Hepatocyte (in vitro differentiated cells): ENCODE data around the gene SEMA3G. TPM values are rescaled to one million over a fixed set of nuclear protein-coding genes. Genes with fewer than 3 reads are reported as not detected.

ENCODE experiments used
- DNase-seq: peaks from one replicate; pipeline ENCODE4 v3.0.0-alpha.2; 2016; ENCODE audit warnings: low spot score
- H2AFZ ChIP-seq: fragments of 200-600 bp; sonication (generic); 2 replicates; pipeline ENCODE4 v1.6.0; 2016; ENCODE audit warnings: antibody characterized with exemption, mild to moderate bottlenecking
- H3K27ac ChIP-seq: fragments of 200-600 bp; sonication (generic); 2 replicates; pipeline ENCODE4 v1.5.1; 2016; ENCODE audit warnings: mild to moderate bottlenecking
- H3K27me3 ChIP-seq: fragments of 200-600 bp; sonication (generic); 2 replicates; pipeline ENCODE4 v1.6.1; 2016
- H3K36me3 ChIP-seq: fragments of 200-600 bp; sonication (generic); replicated peaks from 2 replicates; pipeline ENCODE4 v1.5.1; 2016; ENCODE audit warnings: low read depth; ENCODE audit not compliant: insufficient read depth
- H3K4me1 ChIP-seq: fragments of 200-600 bp; sonication (generic); 2 replicates; pipeline ENCODE4 v1.5.1; 2016; ENCODE audit warnings: mild to moderate bottlenecking, moderate library complexity; ENCODE audit not compliant: insufficient read depth
- H3K4me2 ChIP-seq: fragments of 200-600 bp; sonication (generic); 2 replicates; pipeline ENCODE4 v1.6.0; 2016
- H3K4me3 ChIP-seq: fragments of 200-600 bp; sonication (generic); 2 replicates; pipeline ENCODE4 v1.5.1; 2016; ENCODE audit warnings: mild to moderate bottlenecking
- H3K79me2 ChIP-seq: fragments of 200-600 bp; sonication (generic); 2 replicates; pipeline ENCODE4 v1.6.0; 2017; ENCODE audit warnings: mild to moderate bottlenecking
- H3K9me2 ChIP-seq: fragments of 200-600 bp; sonication (generic); replicated peaks from 2 replicates; pipeline ENCODE4 v1.6.0; 2017; ENCODE audit warnings: mild to moderate bottlenecking; ENCODE audit not compliant: insufficient read depth
- H3K9me3 ChIP-seq: fragments of 200-600 bp; sonication (generic); 2 replicates; pipeline ENCODE4 v1.5.1; 2016; ENCODE audit warnings: low read depth, mild to moderate bottlenecking
- H4K20me1 ChIP-seq: fragments of 200-600 bp; sonication (generic); 2 replicates; pipeline ENCODE4 v1.6.0; 2016; ENCODE audit warnings: mild to moderate bottlenecking; ENCODE audit not compliant: insufficient read depth, poor library complexity, severe bottlenecking
- EZH2 ChIP-seq: fragments of 200-600 bp; sonication (generic); IDR thresholded peaks from 2 replicates; pipeline ENCODE4 v1.6.1; 2016; ENCODE audit warnings: antibody characterized with exemption, mild to moderate bottlenecking, borderline replicate concordance
- EZH2phosphoT487 ChIP-seq: fragments of 200-600 bp; sonication (generic); IDR thresholded peaks from one replicate; pipeline ENCODE4 v1.6.1; 2018; ENCODE audit warnings: antibody characterized with exemption, mild to moderate bottlenecking, low read depth, moderate library complexity; ENCODE audit not compliant: unreplicated experiment, severe bottlenecking
- WGBS: methylation state at CpG from one replicate; pipeline ENCODE4 v1.1.6; 2016; ENCODE audit warnings: low lambda C conversion rate; ENCODE audit errors: missing lambda C conversion rate; 5-methylcytosine and 5-hydroxymethylcytosine counted together
- polyA plus RNA-seq: library from polyadenylated mRNA; unstranded; fragments of >200 nt; fragmentation: Nextera tagmentation; extraction: Ambion mirVana; gene quantifications from 2 replicates; pipeline ENCODE4 v1.2.1, GENCODE V29; 2016
- total RNA-seq: library from RNA; depleted of rRNA; stranded (reverse); fragments of >200 nt; gene quantifications from 2 replicates; pipeline ENCODE4 v1.2.3, GENCODE V29; 2014
- TF ChIP-seq, protein P1 (sequence below): fragments of 200-600 bp; sonication (generic); IDR thresholded peaks from 2 replicates; pipeline ENCODE4 v1.5.1; 2016; ENCODE audit warnings: antibody characterized with exemption, mild to moderate bottlenecking; ENCODE audit not compliant: poor library complexity

Gene SEMA3G
- total and polyA plus RNA-seq, 2 experiments from 2014 or later = 0.48 to 3.8 TPM

DNA sequence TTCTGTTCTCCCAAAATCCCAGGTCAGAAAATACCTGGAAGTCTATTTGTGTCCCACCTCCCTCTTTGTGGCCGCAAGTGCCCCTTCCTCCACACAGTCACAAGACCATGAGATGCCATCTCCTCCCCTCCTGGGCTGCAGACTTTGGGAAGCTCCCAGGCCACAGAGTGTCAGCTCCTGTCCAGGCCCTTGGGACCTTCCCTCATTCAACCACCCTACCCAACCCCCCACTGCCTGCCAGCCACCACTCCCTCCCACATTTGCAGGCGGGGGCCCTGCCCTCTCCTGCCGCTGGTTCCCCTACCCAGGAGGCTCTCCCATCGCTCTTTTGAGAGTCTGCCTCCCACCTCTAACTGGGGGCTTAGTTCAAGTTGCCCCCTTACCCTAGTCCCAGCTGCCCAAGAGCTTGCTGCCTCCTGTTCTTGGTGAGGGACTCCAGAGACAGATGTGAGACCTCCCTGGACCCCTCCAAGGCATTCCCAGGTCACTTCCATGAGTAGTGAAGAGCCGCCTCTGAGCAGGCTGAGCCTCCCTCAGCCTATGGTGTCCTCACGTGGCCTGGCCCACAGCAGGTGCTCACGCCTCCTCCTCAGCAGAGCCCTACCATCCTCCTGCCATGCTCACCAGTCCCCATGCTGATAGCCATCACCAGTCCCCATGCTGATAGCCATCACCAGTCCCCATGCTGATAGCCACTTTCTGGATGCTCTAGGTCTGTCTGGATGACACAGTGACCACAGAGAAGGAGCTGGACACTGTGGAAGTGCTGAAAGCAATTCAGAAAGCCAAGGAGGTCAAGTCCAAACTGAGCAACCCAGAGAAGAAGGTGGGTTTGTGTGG is 34.4 kb upstream of the SEMA3G start:
- H3K36me3 ChIP-seq = no peaks in the 10 kb centered on the region
- no peaks in the 10 kb centered on the region for H3K79me2 ChIP-seq
- no peaks in the 10 kb centered on the region for H3K9me2 ChIP-seq
- no peaks in the 10 kb centered on the region for H3K27me3 ChIP-seq
- peaks cover 14% of the 10 kb centered on the region for H3K4me1 ChIP-seq
- H3K9me3 ChIP-seq = no peaks in the 10 kb centered on the region
- H2AFZ ChIP-seq = no peak overlapping the region
- no peak for DNase-seq
- WGBS = 97% methylated on average over 7 of the region's 7 CpGs
- TF ChIP-seq, protein P1, sequence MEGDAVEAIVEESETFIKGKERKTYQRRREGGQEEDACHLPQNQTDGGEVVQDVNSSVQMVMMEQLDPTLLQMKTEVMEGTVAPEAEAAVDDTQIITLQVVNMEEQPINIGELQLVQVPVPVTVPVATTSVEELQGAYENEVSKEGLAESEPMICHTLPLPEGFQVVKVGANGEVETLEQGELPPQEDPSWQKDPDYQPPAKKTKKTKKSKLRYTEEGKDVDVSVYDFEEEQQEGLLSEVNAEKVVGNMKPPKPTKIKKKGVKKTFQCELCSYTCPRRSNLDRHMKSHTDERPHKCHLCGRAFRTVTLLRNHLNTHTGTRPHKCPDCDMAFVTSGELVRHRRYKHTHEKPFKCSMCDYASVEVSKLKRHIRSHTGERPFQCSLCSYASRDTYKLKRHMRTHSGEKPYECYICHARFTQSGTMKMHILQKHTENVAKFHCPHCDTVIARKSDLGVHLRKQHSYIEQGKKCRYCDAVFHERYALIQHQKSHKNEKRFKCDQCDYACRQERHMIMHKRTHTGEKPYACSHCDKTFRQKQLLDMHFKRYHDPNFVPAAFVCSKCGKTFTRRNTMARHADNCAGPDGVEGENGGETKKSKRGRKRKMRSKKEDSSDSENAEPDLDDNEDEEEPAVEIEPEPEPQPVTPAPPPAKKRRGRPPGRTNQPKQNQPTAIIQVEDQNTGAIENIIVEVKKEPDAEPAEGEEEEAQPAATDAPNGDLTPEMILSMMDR = no peak
- TF ChIP-seq EZH2phosphoT487 (no peak), EZH2 (no peak)
- H3K27ac ChIP-seq = no peak overlapping the region
- no peak overlapping the region for H3K4me2 ChIP-seq
- H3K4me3 ChIP-seq = no peak overlapping the region
- H4K20me1 ChIP-seq = no peaks in the 10 kb centered on the region

DNA sequence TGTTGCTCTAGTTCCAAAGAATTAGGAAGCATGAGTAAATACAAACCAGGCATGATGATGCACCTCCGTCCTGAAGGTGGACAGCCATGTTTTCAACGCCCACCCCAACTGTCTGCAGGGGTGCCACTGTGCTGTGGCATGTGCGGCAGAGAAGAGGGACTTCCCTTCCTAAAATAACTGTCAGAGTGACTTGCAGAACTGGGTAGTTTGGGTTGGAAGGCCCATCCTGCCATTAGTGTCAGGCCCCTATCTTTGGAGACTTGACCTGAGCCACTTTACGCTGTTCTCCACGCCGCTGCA is 32.8 kb upstream of the SEMA3G start:
- Histone ChIP-seq H3K27me3 (no peaks in the 10 kb centered on the region), H3K9me3 (no peaks in the 10 kb centered on the region), H3K4me1 (no peaks in the 10 kb centered on the region), H3K36me3 (no peaks in the 10 kb centered on the region), H2AFZ (no peak overlapping the region), H3K9me2 (no peaks in the 10 kb centered on the region), H3K27ac (no peak overlapping the region), H3K4me2 (no peak overlapping the region), H4K20me1 (no peaks in the 10 kb centered on the region), H3K4me3 (no peak overlapping the region), H3K79me2 (no peaks in the 10 kb centered on the region)
- no peak for TF ChIP-seq EZH2
- TF ChIP-seq EZH2phosphoT487 = no peak
- TF ChIP-seq, protein P1 = no peak
- 98% methylated on average over 6 of the region's 6 CpGs for WGBS
- no peak for DNase-seq

DNA sequence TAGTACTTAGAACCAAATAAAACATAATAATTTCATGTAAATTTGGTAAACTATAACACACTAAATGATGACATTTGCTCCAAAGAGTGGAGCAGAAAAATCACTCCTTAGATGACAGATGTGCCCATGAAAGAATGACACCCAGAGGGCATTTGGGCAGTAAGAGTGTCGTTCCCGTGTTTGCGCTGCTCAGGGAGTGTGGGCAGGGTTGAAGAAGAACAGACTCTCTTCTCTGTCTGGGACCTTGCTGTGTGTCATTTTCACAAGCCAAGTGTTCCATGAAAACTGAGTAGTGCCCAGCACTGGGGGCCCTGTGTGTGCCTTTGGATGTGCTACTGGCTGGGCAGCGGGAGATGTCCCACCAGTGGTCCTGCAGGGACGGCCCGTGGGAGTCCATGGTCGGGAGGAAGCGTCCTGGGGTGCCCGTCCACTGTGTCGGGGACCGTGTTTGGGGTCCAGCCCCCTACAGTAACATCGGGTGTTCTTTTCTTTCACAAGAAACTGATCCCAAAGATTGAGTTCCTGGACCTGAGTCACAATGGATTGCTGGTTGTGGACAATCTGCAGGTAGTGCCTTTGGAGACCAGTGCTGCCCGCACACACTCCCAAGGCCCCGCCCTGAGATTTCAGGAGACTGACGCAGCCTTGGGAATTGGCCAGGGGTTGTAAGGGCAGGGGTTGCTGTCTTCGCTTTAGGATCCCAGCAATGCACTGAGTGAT is 32.3 kb upstream of the SEMA3G start:
- no peak overlapping the region for H3K27ac ChIP-seq
- no peak for DNase-seq
- H3K9me2 ChIP-seq = no peaks in the 10 kb centered on the region
- no peak overlapping the region for H3K4me3 ChIP-seq
- H4K20me1 ChIP-seq = no peaks in the 10 kb centered on the region
- H3K4me2 ChIP-seq = no peak overlapping the region
- no peaks in the 10 kb centered on the region for H3K9me3 ChIP-seq
- no peak overlapping the region for H2AFZ ChIP-seq
- H3K27me3 ChIP-seq = no peaks in the 10 kb centered on the region
- no peaks in the 10 kb centered on the region for H3K4me1 ChIP-seq
- TF ChIP-seq, protein P1 = no peak
- TF ChIP-seq EZH2phosphoT487 = no peak
- no peak for TF ChIP-seq EZH2
- WGBS = 96% methylated on average over 16 of the region's 16 CpGs
- no peaks in the 10 kb centered on the region for H3K36me3 ChIP-seq
- H3K79me2 ChIP-seq = peaks cover 4% of the 10 kb centered on the region
